Smooth muscle cell (in vitro differentiated cells): Measurements from ENCODE around the gene PLEKHG5. TPM values are rescaled to one million over a fixed set of nuclear protein-coding genes. Genes with fewer than 3 reads are reported as not detected.

Experiments used
- DNase-seq: peaks from one replicate; lab custom pipeline; 2025; ENCODE audit not compliant: unreplicated experiment; lab: John Stamatoyannopoulos, UW
- H2AFZ ChIP-seq: fragments of 200-600 bp; sonication (generic); 2 replicates; pipeline ENCODE4 v1.6.0; 2016; ENCODE audit warnings: antibody characterized with exemption, low read depth, mild to moderate bottlenecking
- H3F3A ChIP-seq: fragments of 200-600 bp; sonication (generic); 2 replicates; pipeline ENCODE4 v1.6.0; 2017; ENCODE audit warnings: antibody characterized with exemption, low read depth
- H3K27ac ChIP-seq: fragments of 200-600 bp; sonication (generic); 2 replicates; pipeline ENCODE4 v1.5.1; 2016; ENCODE audit warnings: low read depth, mild to moderate bottlenecking
- H3K27me3 ChIP-seq: fragments of 200-600 bp; sonication (generic); 2 replicates; pipeline ENCODE4 v1.6.1; 2016; ENCODE audit warnings: low read depth, mild to moderate bottlenecking
- H3K36me3 ChIP-seq: fragments of 200-600 bp; sonication (generic); 2 replicates; pipeline ENCODE4 v1.5.1; 2016; ENCODE audit warnings: low read depth
- H3K4me1 ChIP-seq: fragments of 200-600 bp; sonication (generic); 2 replicates; pipeline ENCODE4 v1.5.1; 2016; ENCODE audit warnings: low read depth
- H3K4me2 ChIP-seq: fragments of 200-600 bp; sonication (generic); 2 replicates; pipeline ENCODE4 v1.6.0; 2016; ENCODE audit warnings: mild to moderate bottlenecking
- H3K4me3 ChIP-seq: fragments of 200-600 bp; sonication (generic); 2 replicates; pipeline ENCODE4 v1.5.1; 2016; ENCODE audit warnings: mild to moderate bottlenecking
- H3K79me2 ChIP-seq: fragments of 200-600 bp; sonication (generic); 2 replicates; pipeline ENCODE4 v1.6.0; 2016; ENCODE audit warnings: low read depth, mild to moderate bottlenecking
- H3K9ac ChIP-seq: fragments of 200-600 bp; sonication (generic); 2 replicates; pipeline ENCODE4 v1.6.0; 2016; ENCODE audit warnings: low read depth
- H3K9me3 ChIP-seq: fragments of 200-600 bp; sonication (generic); replicated peaks from 2 replicates; pipeline ENCODE4 v1.5.1; 2016; ENCODE audit warnings: low read depth
- H4K20me1 ChIP-seq: fragments of 200-600 bp; sonication (generic); 2 replicates; pipeline ENCODE4 v1.6.0; 2016; ENCODE audit warnings: low read depth
- CTCF ChIP-seq: fragments of 200-600 bp; sonication (generic); IDR thresholded peaks from 2 replicates; pipeline ENCODE4 v1.5.1; 2017; ENCODE audit warnings: borderline replicate concordance, mild to moderate bottlenecking, antibody characterized with exemption; ENCODE audit not compliant: insufficient read depth, poor library complexity, severe bottlenecking
- WGBS: methylation state at CpG from one replicate; pipeline ENCODE4 v1.1.7; 2016; ENCODE audit warnings: low lambda C conversion rate; 5-methylcytosine and 5-hydroxymethylcytosine counted together
- polyA plus RNA-seq: library from polyadenylated mRNA; unstranded; fragments of >200 nt; fragmentation: Nextera tagmentation; extraction: Ambion mirVana; gene quantifications from 2 replicates; pipeline ENCODE4 v1.2.1, GENCODE V29; 2016
- total RNA-seq: library from RNA; depleted of rRNA; stranded (reverse); fragments of >200 nt; gene quantifications from 2 replicates; pipeline ENCODE4 v1.2.3, GENCODE V29; 2014

PLEKHG5 gene
- total and polyA plus RNA-seq, 2 experiments from 2014 or later: 10.6 to 14.5 TPM

GRCh38 chr1:6519491-6519934 lies 28.0 kb upstream of the PLEKHG5 start:
- Histone ChIP-seq H3K27ac (no peak overlapping the region), H3K4me2 (peak overlapping the region; percentile 70), H3K79me2 (no peaks in the 10 kb centered on the region), H3K4me3 (no peak overlapping the region), H3K36me3 (no peaks in the 10 kb centered on the region), H4K20me1 (no peaks in the 10 kb centered on the region), H3K27me3 (no peaks in the 10 kb centered on the region), H3K9me3 (no peaks in the 10 kb centered on the region), H3F3A (peaks cover 3% of the 10 kb centered on the region), H3K4me1 (peaks cover 13% of the 10 kb centered on the region), H3K9ac (no peak overlapping the region), H2AFZ (no peak overlapping the region)
- DNase-seq: no peak
- WGBS: 79% methylated on average over 11 of the region's 11 CpGs
- no peak for TF ChIP-seq CTCF

GRCh38 chr1:6517435-6517851 lies 26.0 kb upstream of the PLEKHG5 start:
- H2AFZ ChIP-seq: no peak overlapping the region
- no peak overlapping the region for H3K9ac ChIP-seq
- no peaks in the 10 kb centered on the region for H3K36me3 ChIP-seq
- no peak overlapping the region for H3K27ac ChIP-seq
- peaks cover 13% of the 10 kb centered on the region for H3K4me1 ChIP-seq
- no peaks in the 10 kb centered on the region for H3K79me2 ChIP-seq
- no peaks in the 10 kb centered on the region for H3K27me3 ChIP-seq
- no peak overlapping the region for H3K4me2 ChIP-seq
- DNase-seq: no peak
- WGBS: 21% methylated on average over 8 of the region's 8 CpGs
- no peak overlapping the region for H3K4me3 ChIP-seq
- no peak for TF ChIP-seq CTCF
- no peaks in the 10 kb centered on the region for H3K9me3 ChIP-seq
- peaks cover 3% of the 10 kb centered on the region for H3F3A ChIP-seq
- no peaks in the 10 kb centered on the region for H4K20me1 ChIP-seq

- Histone ChIP-seq H3K79me2 (no peaks in the 10 kb centered on the region), H3K9me3 (no peaks in the 10 kb centered on the region), H3K36me3 (no peaks in the 10 kb centered on the region), H3K27ac (no peak overlapping the region), H4K20me1 (no peaks in the 10 kb centered on the region), H3K4me3 (no peak overlapping the region), H3F3A (peaks cover 3% of the 10 kb centered on the region), H3K9ac (no peak overlapping the region), H2AFZ (no peak overlapping the region), H3K4me1 (peaks cover 13% of the 10 kb centered on the region), H3K4me2 (no peak overlapping the region), H3K27me3 (no peaks in the 10 kb centered on the region)
- DNase-seq: no peak
- TF ChIP-seq CTCF: no peak
- 66% methylated on average over 4 of the region's 4 CpGs for WGBS
Observed at GRCh38 chr1:6515771-6516170, 24.3 kb upstream of the PLEKHG5 start.

- no peak overlapping the region for H3K4me3 ChIP-seq
- no peaks in the 10 kb centered on the region for H4K20me1 ChIP-seq
- no peaks in the 10 kb centered on the region for H3K4me1 ChIP-seq
- peak overlapping the region; percentile 15 for H3K27ac ChIP-seq
- no peaks in the 10 kb centered on the region for H3K9me3 ChIP-seq
- H3F3A ChIP-seq: peaks cover 3% of the 10 kb centered on the region
- TF ChIP-seq CTCF: no peak
- H3K27me3 ChIP-seq: no peaks in the 10 kb centered on the region
- no peak overlapping the region for H3K4me2 ChIP-seq
- H3K36me3 ChIP-seq: no peaks in the 10 kb centered on the region
- no peak overlapping the region for H2AFZ ChIP-seq
- 61% methylated on average over 9 of the region's 9 CpGs for WGBS
- no peaks in the 10 kb centered on the region for H3K79me2 ChIP-seq
- H3K9ac ChIP-seq: no peak overlapping the region
- DNase-seq: no peak
Observed at GRCh38 chr1:6513320-6513801, 21.9 kb upstream of the PLEKHG5 start.
